Lung (tissue), 12 donors: ENCODE data around the gene PIGH. TPM values are rescaled to one million over a fixed set of nuclear protein-coding genes. Genes with fewer than 3 reads are reported as not detected.

ENCODE experiments used
- ATAC-seq: fragments of 200-7000 bp; cut with Tn5 transposase; one replicate; pipeline ENCODE4 v1.9.1; 2020; ENCODE audit warnings: moderate number of reproducible peaks; ENCODE audit not compliant: insufficient read depth, low FRiP score
- DNase-seq, 3 donors: peaks; one replicate each; pipeline ENCODE4 v3.0.0-alpha.2; 2013 to 2017
- H3K27ac ChIP-seq, 2 donors: one replicate each; pipeline ENCODE4 v1.5.1; 2013; ENCODE audit warnings: mild to moderate bottlenecking in 2 of 2, moderate library complexity in 2 of 2, control low read depth in 1 of 2, inconsistent platforms in 1 of 2, low read depth in 1 of 2, low read length in 1 of 2
- H3K27me3 ChIP-seq, 3 donors: one replicate each; pipeline ENCODE4 v1.5.1; 2013; ENCODE audit warnings: low read length in 2 of 3; ENCODE audit not compliant: control insufficient read depth in 3 of 3, insufficient read depth in 3 of 3
- H3K36me3 ChIP-seq, 4 donors: one replicate each; pipeline ENCODE4 v1.5.1; 2013; ENCODE audit warnings: low read length in 4 of 4, mild to moderate bottlenecking in 1 of 4, moderate library complexity in 1 of 4; ENCODE audit not compliant: control insufficient read depth in 4 of 4, insufficient read depth in 4 of 4
- H3K4me1 ChIP-seq, 5 donors: one replicate each; pipeline ENCODE4 v1.5.1; 2013; ENCODE audit warnings: low read length in 5 of 5, mild to moderate bottlenecking in 2 of 5, moderate library complexity in 1 of 5; ENCODE audit not compliant: control insufficient read depth in 5 of 5, insufficient read depth in 5 of 5
- H3K4me3 ChIP-seq: one replicate; pipeline ENCODE4 v1.5.1; 2013; ENCODE audit warnings: mild to moderate bottlenecking, control low read depth, moderate library complexity
- H3K9ac ChIP-seq, 2 donors: one replicate each; pipeline ENCODE4 v1.5.1; 2013; ENCODE audit warnings: low read length in 2 of 2, control low read depth in 1 of 2; ENCODE audit not compliant: insufficient read depth in 1 of 2
- H3K9me3 ChIP-seq, 4 donors: one replicate each; pipeline ENCODE4 v1.5.1; 2013; ENCODE audit warnings: low read length in 3 of 4, mild to moderate bottlenecking in 1 of 4, moderate library complexity in 1 of 4; ENCODE audit not compliant: control insufficient read depth in 4 of 4, insufficient read depth in 3 of 4
- WGBS, 2 donors: extraction: QIAGEN DNeasy Blood & Tissue Kit; methylation state at CpG; one replicate each; pipeline ENCODE4 v1.1.7; 2013; 5-methylcytosine and 5-hydroxymethylcytosine counted together
- polyA plus RNA-seq, 2 donors: library from polyadenylated mRNA; stranded (reverse); fragments of 200-250 nt; gene quantifications; one replicate each; pipeline ENCODE4 v1.2.1, GENCODE V29; 2013
- total RNA-seq, 2 donors: library from RNA; depleted of rRNA in 1 of 2; stranded (reverse); fragments of >200 nt in 1 of 2; gene quantifications; one replicate each; pipeline ENCODE4 v1.2.1, GENCODE V29; 2014 to 2021
- TF ChIP-seq, protein P1 (sequence below): IDR thresholded peaks from 2 replicates; pipeline ENCODE4 v1.5.1; 2012; ENCODE audit warnings: mild to moderate bottlenecking; ENCODE audit errors: control extremely low read depth, extremely low read depth
- donor health status: control.
- donor health status: control.
- donor health status: Bipolar disorder and iron deficiency.
- donor health status: healthy.
- donor health status: DM: yes; HTN: yes; CAD: no.

PIGH gene
- total and polyA plus RNA-seq, 4 donors = 20.6 to 29.5 (median 22.1) TPM

DNA sequence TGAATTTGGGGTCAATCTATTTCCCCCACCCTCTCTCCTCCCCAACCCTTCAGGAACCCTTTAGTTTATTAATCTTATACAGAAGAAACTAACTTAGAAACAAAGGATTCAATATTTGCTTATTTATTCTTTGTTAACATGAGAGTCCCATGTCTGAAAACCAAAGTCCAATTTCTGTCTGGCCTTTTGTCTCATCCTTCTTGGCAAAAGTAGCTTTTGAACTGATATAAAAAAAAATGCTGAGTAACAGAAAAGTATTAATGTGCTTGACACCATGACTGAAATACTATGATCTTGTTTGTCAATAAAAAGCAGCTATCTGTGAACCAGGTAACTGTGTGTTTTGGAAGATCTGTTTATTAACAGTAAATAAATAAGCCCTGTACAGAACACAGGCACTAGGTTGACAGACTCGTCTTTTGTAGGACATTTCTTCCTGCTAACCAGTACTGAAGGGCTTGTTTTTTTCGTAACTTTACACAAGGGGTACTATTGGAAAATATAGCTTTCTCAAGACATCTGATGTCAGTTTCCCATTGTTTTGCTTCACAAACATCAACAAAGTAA is 10.8 kb downstream of the PIGH start:
- no peak for ATAC-seq

DNA sequence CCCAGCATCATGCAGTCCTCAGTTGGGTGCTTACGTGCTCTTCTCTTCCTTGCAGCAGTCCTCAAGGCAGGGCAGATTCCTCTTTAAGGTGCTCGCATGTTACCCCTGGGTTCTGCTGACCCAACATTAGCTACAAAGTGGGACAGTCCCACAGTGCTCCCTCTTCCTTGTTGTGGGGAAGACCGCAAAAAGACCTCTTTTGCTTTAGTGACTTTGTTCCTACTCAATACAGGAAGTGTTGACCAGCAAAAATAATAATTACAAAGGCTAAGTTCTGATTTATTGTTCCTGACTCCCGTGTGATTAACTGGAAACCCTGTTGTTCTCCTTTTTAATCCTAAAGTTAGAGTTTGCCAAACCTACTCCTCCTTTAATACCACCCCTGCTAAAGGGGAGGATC is 13.7 kb downstream of the PIGH start:
- Histone ChIP-seq H3K9me3 (no peaks in the 10 kb centered on the region), H3K27ac (no peak overlapping the region), H3K9ac (no peak overlapping the region), H3K4me3 (no peak overlapping the region), H3K36me3 (peaks cover 7 to 20% (median 13%) of the 10 kb centered on the region in 4 donors), H3K4me1 (no peaks in the 10 kb centered on the region), H3K27me3 (no peaks in the 10 kb centered on the region)
- TF ChIP-seq, protein P1, sequence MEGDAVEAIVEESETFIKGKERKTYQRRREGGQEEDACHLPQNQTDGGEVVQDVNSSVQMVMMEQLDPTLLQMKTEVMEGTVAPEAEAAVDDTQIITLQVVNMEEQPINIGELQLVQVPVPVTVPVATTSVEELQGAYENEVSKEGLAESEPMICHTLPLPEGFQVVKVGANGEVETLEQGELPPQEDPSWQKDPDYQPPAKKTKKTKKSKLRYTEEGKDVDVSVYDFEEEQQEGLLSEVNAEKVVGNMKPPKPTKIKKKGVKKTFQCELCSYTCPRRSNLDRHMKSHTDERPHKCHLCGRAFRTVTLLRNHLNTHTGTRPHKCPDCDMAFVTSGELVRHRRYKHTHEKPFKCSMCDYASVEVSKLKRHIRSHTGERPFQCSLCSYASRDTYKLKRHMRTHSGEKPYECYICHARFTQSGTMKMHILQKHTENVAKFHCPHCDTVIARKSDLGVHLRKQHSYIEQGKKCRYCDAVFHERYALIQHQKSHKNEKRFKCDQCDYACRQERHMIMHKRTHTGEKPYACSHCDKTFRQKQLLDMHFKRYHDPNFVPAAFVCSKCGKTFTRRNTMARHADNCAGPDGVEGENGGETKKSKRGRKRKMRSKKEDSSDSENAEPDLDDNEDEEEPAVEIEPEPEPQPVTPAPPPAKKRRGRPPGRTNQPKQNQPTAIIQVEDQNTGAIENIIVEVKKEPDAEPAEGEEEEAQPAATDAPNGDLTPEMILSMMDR = no peak
- DNase-seq (no peak), ATAC-seq (peak; percentile 58)
- WGBS, 2 donors = 71 to 75% methylated on average over 4 of the region's 4 CpGs

More for the DNA sequence above, 10.8 kb downstream of the PIGH start:
- WGBS, 2 donors = 71 to 95% methylated on average over 2 of the region's 2 CpGs
- Histone ChIP-seq H3K27ac (no peak overlapping the region), H3K9me3 (no peaks in the 10 kb centered on the region), H3K4me1 (no peaks in the 10 kb centered on the region), H3K9ac (no peak overlapping the region), H3K36me3 (peaks cover 14 to 32% (median 20%) of the 10 kb centered on the region in 4 donors), H3K27me3 (no peaks in the 10 kb centered on the region), H3K4me3 (no peak overlapping the region)
- no peak for DNase-seq
- TF ChIP-seq, protein P1 = no peak

DNA sequence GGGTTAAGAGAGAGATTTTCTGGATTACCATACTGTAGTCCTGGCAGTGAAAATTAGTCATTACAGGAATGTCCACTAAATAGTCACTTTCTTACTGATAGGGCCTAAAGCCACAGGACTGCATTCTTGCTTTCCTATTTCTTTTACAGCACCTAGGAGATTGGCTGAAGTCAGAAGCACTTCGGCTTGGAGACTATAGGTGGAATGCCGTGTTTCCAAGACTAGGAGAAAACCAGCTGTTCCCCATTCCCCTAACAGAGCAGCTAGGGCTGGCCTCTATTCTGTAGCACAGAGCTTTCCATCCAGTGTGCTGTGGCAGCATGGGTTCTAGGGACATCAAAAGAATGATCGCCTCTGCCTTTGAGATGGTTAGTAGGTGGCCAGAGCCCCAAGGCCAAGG is 15.1 kb downstream of the PIGH start:
- Histone ChIP-seq H3K4me1 (no peaks in the 10 kb centered on the region), H3K4me3 (no peak overlapping the region), H3K9ac (no peak overlapping the region), H3K9me3 (no peaks in the 10 kb centered on the region), H3K36me3 (peaks cover 7 to 16% (median 13%) of the 10 kb centered on the region in 4 donors), H3K27ac (no peak overlapping the region), H3K27me3 (no peaks in the 10 kb centered on the region)
- no peak for DNase-seq
- no peak for ATAC-seq
- TF ChIP-seq, protein P1 = no peak
- 94 to 97% methylated on average over 3 of the region's 3 CpGs for WGBS, 2 donors
